Measurements from ENCODE around the gene BBS7.

Gene BBS7

DNA sequence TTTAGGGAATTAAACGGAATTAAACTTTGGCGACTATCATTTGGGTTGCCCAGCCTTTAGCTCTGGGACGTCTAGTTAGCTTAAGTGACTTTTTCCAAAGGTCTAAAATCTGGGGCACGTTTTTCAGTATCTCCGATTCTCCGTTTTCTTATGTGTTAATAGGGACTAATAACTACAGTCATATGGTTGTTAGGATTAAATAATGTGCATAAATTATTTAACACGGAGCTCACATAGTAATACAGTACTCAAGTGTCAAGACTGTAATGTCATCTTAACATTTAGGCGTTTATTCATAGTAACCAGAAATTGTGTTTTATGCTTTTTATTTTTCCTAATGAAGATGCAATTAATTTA, 46.1 kb downstream of the BBS7 start:
- no peak for DNase-seq

DNA sequence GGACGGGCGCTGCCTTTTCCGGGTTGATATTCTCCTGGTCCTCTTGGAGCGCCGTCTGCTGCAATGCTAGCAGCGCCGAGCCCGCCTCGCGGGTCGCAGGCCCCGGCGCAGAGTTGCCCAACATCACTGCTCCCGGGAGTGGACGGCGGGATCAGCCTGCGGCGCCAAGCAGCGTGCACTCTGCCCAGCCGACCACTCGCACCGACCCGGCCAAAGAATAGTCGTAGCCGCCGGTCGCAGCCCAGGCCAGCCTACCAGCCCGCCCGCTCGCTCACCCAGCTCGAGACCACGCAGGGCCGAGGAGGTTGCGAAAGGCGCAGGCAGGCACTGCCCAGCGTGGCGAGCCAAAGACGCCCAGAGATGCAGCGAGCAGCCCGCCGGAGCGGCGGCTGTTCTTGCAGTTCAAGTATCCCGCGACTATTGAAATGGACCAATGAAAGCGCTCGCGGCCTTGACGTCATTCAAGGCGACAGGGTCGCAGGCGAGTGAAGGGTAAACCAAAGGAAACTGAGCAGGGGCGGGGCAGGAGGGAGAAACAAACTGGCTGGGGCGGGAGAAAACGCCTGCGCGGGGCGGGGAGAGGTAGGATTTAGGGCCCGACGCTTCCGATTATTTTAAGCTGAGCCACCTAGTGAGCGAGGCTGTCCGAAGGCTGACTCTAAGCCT, 46.6 kb downstream of the BBS7 start, which contains the start of gene CCNA2:
Gene CCNA2, minus strand, starts transcription at position 379 of the 666 bp plus-strand sequence. Its CDS starts 255 bp downstream, at position 124.
- DNase-seq = peak; percentile 90 to 94

DNA sequence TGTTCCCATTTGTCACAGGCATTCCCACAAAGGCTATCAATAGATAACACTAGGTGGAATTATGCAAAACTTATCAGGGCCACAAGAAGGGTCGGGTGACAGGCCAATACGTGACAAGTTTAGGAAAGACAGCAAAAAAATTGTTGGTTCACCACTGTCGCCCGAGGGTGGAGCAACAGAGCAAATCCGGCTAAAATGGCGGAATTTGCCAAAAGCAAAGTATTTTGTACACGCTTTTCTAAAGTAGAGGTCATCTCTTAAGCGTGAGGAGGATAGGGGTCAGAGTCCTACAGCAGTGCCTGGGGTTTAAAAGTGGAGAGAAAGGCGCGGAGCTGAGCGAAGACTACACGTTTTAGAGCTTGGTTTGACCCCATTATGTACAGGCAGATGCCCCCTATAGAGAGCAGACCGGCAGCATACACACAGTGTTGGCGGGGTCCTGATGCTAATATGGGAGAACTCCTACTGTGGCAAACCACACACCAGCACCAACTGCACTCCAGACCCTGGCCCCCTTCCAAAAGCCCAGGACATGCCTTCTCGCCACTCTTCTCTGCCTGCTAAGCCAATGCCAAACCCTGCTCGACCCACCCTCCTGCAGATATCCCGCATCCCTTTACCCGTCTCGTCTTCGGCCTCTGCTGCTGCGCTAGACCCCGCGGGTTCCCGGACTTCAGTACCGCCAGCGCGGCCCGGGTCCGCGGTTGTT, 47.3 kb downstream of the BBS7 start:
- peak; percentile 1 to 52 for DNase-seq

DNA sequence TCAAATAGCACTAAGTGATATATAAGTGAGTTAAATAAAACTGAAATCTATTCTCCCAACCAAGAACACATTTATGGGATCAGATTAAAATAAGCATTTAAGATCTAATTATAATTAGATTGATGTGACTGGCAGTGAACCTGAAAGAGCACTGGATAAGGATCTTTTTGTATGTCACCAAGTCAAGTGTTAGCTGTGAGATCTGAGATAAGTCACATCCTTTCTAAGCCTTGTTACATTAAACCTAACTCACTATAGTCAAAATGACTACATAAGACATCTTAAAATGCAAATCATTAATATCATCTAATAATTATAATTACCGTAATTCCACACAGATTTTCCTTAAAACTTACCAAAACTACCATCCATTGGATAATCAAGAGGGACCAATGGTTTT, 48.2 kb downstream of the BBS7 start:
- no peak for DNase-seq

DNA sequence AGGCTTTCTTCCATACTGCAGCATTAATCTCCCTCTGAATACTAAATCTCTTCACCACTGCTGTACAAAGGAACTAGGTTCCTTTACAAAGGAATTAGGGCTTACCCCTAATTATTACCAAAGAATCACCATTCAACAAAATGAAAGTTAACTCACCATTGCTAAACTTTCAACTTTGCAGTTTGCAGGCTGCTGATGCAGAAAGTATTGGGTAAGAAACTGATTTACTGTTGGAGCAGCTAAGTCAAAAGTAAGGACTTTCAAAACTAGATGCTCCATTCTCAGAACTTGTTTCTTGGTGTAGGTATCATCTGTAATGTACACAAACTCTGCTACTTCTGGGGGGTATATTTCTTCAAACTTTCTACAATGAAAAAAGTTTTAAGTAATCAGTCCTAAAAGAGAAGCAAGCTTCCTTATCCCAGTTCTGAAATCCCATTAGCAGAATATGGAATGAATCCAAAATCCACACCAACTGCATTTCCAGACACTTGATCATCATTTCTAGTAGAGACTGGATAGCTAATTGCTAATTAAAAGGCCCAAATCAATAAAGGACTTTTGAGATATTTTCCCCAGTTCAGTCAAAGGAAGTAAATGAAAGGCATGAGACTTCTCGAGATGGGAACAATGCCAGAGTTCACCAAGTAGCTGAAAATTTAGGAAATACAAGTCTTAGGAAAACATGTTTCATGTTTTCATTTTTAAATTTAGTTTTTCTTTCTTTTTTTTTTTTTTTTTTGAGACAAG, 50.9 kb downstream of the BBS7 start:
- DNase-seq = no peak

DNA sequence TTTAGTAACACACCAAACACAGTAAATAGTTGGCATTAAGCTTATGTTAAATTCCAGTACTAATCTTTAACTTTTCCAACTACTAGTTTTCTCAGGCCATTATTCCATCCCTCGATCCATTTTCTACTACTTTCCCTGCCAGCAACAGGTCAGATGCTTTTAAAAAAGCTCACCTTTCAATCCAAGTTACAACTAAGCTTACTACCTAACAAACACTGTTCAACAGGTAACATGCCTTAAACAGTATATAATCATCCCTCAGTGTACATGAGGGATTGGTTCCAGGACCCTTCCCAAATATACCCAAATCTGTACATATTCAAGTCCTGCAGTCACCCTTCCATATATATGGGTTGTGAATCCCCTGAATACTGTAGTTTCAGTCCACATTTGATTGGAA, 52.1 kb downstream of the BBS7 start:
- DNase-seq = no peak

DNA sequence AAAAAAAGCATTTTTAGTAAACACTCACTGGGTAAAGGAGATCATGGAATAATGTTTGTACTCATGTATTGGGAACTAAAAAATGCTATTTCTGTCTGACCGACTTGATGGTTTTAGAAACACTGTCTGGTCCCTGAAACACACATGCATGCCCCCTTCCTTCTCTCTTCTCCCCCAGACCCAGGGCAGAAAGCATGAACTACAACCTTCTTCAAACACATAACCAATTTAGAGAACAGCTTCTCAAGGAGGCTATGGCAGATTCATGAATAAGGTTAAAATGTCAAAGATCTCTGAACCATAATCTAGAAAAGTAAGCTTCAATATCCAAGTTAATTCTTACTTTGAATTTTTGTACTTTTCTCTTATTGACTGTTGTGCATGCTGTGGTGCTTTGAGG, 52.6 kb downstream of the BBS7 start:
- DNase-seq = no peak

DNA sequence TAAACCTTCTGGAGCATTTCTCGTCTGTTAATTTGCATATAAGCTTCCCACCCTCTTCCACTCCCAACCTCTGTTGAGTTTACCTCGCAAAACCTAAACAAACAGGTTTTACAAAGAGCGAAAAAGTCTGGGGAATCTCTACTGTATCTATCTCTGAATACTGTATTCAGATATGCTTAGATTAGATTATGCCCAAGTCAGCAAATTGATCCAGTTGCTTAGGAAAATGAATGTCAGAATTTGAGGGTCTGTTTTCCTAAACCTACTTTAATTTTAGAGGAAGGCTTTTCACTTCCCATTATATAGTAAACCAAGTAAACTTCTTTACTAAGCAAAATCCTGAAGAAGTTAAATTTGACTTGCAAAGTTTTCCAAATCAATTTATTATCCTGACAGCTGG, 53.3 kb downstream of the BBS7 start:
- DNase-seq = no peak

DNA sequence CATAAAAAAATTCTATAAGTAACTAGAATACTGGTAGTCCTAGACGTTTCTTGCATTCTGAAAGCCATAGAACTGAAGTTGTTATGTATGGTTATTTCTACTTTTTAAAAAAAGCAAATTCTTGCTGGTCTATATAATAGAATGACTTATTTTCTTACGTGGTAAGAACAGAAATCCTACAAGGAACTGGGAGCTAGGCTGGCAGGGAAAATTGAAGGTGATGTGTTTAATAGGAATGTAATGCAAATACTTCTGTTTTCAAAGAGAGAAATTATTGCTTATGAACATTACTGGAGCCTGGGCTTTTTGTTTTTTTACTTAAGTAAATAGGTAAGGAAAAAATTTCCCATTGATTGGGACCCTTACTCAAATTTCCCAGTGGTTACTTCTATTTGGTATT, 55.5 kb downstream of the BBS7 start:
- DNase-seq = no peak

DNA sequence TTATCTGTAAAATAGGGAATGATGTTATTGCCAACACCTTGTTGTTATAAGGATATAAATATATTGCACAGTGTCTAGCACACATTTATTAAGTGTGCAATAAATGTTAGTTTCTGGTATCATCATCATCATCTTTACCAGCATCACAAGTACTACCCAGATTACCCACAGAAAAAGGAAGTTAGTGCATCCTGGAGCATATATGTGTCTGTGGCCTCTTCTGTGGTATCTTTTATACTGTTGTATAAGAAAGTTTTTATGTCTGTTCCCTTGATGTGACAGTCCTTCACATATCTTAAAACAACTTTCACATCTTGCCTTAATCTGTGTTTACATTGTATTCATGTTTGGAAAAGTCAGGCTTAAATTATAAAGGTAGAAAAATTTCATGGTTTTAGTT, 59.2 kb downstream of the BBS7 start:
- no peak for DNase-seq

DNA sequence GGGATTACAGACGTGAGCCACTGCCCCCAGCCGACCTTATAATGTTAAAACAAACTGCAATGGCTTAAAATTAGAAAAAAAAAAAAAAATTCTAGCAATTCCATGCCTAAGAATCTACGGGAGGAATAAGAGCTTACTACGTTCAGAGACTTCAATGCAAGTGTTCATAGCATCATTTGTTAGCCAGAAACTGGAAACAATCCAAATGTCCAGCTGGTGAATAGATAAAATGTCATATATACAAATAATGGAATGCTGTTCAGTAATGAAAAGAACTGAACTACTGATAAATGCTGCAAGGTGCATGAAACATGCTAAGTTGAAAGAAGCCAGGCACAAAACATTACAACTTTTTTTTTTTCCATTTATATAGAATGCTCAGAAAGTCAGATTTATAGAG, 63.9 kb downstream of the BBS7 start:
- DNase-seq = no peak

DNA sequence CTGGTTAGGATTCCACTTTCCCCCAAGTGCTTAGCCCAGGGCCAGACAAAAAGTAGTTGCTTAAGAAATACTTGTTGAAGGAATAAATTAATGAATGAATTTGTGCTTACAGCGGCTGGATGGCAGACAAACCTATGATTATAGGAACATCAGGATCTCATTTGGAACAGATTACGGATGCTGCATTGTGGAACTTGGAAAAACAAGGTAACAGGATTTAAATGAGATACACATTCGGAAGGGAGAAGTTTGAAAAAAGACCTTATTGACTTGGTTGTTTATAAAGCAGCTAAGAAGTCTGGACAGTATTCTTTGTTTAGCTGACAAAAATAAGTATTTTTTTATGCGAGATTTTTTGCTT, 68.6 kb downstream of the BBS7 start:
- DNase-seq = no peak

DNA sequence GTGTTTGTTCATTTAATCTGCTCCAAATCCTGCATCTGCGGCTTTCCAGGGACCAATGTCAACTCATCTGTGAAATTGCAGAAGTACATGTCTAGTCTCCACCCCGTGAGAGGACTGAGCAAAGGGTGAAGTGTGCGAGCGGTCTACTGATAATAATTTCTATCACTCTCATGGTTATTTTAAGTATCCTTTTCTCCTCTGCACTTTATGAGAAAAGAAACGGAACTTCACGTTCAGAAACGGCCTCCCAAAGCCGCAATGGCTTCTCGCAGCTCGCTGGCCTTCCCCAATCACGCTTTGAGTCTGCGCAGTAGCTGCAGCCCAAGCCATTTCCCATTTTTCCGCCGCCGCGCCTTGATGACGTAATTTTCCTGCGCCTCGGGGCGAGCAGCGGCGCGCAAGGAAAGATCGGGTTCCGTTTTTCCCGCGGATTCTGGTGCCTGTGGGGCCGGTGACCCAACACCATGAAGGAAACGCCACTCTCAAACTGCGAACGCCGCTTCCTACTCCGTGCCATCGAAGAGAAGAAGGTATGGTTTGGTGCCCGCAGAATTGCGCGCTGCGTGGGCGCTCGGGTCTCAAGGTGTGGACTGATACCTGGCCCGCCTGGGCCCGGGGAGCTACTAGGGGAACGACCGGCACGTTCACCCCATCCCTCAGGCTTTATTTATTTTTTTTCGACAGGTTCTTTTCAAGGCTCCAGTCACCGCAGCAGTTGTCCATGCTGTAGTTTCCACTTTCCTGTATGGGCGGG, 69.1 kb downstream of the BBS7 start, which contains the start of gene EXOSC9:
Gene EXOSC9, plus strand, starts transcription at position 363 of the 754 bp plus-strand sequence. Its CDS starts 102 bp downstream, at position 465.
- peak; percentile 76 to 89 for DNase-seq

DNA sequence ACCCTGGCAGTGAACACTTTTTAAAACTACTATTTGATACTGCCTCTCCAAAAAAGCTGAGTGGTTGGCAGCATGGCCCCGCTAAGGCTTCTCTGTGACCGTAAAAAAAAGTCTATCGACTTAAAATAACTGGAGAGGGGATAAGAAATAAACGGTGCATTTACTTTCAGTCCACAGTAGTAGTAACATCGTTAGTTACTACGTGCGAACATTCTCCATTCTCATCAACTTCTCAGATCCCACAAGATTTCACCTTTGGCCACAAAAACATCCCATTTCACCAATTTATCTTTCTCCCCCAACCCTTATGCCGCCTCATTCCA, 69.7 kb downstream of the BBS7 start:
- DNase-seq = no peak

DNA sequence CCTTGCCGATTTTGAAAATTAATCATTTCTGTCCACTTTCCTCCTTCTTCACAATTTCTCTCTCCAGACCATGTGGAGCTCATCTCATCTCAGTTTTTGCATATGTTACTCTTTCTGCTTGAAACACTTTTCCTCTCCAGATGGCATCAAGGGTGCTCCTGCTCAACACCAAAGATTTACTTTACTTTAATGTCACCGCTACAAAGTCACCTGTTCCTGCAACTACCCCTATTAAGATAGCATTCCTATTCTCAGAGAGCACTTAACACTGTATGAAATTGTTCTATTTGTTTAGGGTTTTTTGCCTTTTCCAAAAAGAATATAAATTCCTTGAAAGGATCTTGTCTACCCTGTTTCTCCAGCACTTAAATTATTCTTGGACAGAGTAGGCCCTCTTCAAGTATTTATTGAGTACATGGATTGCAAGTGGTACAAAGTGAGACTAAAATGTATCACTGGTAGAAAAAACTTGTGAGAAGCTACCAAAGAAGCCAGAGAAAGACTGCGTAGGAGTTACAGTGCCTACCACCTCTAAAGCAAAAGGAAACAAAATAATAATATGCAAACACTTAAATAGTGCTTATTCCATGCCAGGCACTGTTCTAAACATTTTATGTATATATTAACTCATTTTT, 70.3 kb downstream of the BBS7 start:
- no peak for DNase-seq

DNA sequence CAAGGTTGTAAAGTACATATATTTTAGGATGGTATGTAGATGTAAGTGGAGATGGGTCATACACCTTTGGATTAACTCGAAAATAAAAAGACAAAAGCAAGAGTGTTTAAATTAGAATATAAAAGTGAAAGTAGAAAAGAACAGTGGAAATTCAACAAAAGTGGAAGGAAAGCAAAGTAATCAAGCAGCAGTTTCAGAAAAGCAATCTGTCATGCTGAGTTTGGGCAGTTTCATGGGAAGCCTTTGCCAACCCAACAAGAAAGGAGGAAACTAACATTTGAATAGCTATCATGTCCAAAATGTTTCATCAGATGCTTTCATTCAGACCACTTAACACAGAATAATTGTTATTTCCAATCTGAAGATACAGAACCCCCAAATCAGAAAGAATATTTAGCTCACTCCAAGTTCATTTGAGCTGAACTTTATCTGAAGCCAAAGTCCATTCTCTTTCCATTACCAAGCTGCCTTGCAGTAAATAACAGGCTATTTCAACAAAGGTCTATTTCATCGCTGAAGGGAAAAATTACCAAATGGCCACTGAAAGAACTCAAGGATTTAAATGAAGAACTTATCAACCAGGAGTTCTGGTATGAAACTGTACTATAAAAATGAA, 71.0 kb downstream of the BBS7 start:
- DNase-seq = no peak

DNA sequence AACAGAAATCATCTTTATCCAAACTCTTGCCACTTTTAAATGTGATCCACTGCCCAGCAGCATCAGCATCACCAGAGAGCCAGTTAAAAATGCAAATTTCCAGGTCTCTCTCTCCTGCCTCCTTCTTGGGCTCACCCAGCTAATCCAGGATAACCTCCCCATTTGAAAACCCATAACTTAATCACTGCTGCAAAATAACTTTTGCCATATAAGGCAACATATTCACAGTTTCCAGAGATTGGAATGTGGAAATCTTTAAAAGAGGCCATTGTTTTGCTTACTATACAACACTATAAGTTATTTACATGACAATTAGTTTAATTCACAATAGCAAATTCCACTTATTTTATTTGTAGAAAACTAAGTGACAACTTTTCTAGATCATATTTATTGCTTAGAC, 74.0 kb downstream of the BBS7 start:
- no peak for DNase-seq

DNA sequence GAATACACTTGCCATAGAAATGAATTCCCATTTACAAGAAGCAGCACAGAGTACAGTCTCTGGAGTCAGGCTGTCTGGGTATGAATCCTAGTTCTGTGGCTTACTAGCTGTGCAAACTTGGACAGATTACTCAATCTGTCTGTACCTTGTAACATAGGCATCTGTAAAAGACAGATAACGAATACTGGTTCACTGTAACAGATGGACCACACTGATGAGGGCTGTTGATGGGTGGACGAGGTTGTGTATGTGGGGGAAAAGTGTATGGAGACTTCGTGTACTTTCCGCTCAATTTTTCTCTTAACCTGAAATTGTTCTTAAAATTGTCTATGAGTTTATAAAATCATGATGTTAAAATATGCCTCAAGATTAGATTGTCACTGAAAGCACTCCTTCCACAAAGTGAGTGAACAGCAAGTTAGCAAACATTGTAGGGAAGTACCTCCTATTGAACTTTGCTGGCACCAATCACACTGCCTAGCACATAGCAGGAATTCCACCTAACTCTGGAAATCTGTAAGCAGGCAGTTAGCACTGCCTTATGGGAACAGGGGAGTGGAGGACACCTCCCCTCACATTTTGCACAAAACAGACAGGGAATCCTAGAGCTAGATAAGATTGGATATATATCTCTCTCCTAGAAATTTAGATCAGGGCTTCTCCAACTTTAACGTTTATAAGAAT, 75.6 kb downstream of the BBS7 start:
- DNase-seq = no peak

DNA sequence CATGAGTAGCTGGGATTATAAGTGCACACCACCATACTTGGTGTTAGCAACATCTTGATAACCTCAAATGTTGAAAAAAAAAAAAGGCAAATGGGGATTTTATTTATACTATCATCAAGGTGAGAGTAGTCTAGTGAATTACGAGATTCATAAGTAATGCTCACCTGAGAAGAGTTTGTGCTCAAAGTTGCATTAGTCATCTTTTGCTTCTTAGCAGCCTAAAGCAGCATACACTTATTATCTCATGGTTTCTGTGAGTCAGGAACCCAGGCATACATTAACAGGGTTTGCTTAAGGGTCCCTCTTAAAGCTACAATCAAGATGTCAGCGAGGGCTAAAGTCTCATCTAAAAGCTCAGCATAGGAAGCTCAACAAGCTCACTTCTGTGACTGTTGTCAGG, 77.3 kb downstream of the BBS7 start:
- no peak for DNase-seq

DNA sequence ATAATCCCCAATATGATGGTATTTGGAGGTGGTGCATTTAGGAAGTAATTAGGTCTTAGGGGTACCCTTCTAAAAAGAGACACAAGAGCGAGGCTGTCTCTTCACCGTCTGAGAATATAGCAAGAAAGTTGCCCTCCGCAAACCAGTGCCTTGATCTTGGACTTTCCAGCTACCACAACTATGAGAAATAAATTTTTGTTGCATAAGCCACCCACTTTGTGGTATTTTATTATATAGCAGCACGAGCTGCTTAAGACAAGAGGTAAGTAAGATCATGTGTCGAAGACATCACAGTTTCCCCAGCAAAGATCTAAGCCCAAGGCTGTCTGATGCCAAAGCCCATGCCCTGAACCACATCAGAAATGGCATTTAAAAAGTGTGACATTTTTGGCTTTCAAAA, 78.8 kb downstream of the BBS7 start:
- no peak for DNase-seq

DNA sequence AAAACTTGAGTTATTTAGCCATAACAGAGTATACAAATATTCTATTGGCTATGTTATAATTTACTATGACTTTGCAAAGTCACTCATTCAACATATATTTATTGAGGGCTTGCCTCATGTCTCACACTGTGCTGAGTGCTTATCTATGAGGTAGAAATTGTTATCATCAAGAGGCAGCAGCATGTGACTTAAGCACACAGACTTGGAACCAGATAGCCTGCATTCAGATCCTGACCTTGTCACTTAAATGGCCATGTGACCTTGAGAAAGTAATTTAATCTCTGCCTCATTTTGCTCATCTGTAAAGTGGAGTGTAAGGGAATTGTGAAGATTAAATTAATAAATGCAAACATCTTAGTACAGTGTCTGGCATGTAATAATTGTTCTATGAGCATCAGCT, 79.3 kb downstream of the BBS7 start:
- no peak for DNase-seq

Measured in NCI-H2081 (cell line).